Measurements from ENCODE around the gene MYLK3. TPM values are rescaled to one million over a fixed set of nuclear protein-coding genes. Genes with fewer than 3 reads are reported as not detected.

Gene MYLK3
- total RNA-seq, 2 experiments from 2014 or later = 0.97 to 2.3 TPM

DNA sequence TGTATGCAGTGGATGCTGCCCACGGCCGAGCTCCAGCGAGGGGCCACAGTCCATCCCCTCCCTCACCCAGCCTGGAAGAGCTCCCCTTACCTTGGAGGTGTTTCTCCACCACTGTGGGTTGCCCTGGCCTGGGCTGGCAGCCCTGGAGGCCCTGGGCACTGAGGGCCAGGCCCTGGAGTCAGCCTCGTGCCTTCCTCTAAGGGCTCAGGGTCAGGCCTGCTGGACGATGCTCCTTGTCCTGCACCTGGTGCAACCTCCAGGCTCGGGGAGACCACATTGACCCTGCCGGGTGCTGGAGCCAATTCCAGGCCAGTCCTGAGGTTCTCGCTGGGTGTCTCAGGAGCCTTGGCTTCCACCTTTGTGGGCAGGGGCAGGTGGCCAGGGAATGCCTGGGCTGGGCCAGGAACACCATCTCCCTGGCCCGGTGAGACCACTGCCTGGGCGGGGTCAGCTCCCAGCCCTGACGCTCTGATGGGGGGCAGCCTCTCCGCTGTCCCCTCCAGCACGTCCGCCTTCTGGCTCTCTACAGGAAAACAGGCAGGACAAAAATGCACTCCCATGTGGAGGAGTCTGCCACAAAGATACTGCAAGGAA, 10.4 kb downstream of the MYLK3 start:
- Histone ChIP-seq H3K9me3 (ENCODE audit: low read length) (no peaks in the 10 kb centered on the region), H2AFZ (ENCODE audit: low read length) (no peak overlapping the region), H3K36me3 (ENCODE audit: insufficient read depth, low read length) (no peaks in the 10 kb centered on the region), H3K79me2 (ENCODE audit: insufficient read depth, low read depth, low read length) (no peaks in the 10 kb centered on the region), H3K9me2 (ENCODE audit: insufficient read depth, low read length) (no peaks in the 10 kb centered on the region), H3K4me1 (ENCODE audit: insufficient read depth, low read length, poor library complexity, severe bottlenecking) (peaks cover 14% of the 10 kb centered on the region), H3K27ac (ENCODE audit: low read depth, low read length, poor library complexity, severe bottlenecking) (no peak overlapping the region), H4K20me1 (ENCODE audit: insufficient read depth, low read length) (no peaks in the 10 kb centered on the region), H3K4me3 (ENCODE audit: low read depth, low read length, poor library complexity, severe bottlenecking) (no peak overlapping the region), H3K4me2 (ENCODE audit: low read length) (no peak overlapping the region)
- intact Hi-C loops (cut with micrococcal nuclease; ENCODE audit: unreplicated experiment) = no loop called here
- BruUV-seq (replicated peaks) = no TSS peak
- CTCF ChIA-PET (ENCODE audit: unreplicated experiment) = no interaction called here
- no peak for TF ChIP-seq EZH2phosphoT487 (IDR thresholded peaks at IDR 0.05; ENCODE audit: borderline replicate concordance, low read depth, low read length)
- TF ChIP-seq, protein P1, sequence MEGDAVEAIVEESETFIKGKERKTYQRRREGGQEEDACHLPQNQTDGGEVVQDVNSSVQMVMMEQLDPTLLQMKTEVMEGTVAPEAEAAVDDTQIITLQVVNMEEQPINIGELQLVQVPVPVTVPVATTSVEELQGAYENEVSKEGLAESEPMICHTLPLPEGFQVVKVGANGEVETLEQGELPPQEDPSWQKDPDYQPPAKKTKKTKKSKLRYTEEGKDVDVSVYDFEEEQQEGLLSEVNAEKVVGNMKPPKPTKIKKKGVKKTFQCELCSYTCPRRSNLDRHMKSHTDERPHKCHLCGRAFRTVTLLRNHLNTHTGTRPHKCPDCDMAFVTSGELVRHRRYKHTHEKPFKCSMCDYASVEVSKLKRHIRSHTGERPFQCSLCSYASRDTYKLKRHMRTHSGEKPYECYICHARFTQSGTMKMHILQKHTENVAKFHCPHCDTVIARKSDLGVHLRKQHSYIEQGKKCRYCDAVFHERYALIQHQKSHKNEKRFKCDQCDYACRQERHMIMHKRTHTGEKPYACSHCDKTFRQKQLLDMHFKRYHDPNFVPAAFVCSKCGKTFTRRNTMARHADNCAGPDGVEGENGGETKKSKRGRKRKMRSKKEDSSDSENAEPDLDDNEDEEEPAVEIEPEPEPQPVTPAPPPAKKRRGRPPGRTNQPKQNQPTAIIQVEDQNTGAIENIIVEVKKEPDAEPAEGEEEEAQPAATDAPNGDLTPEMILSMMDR (conservative IDR thresholded peaks at IDR 0.05; ENCODE audit: low read length) = no peak
- no peak for DNase-seq (ENCODE audit: low spot score)
- POLR2A ChIA-PET = interaction anchor here (1.1 kb wide), 1 partner anchor 40 kb away, joined by 3 read pairs; no protein-coding TSS in a partner anchor

DNA sequence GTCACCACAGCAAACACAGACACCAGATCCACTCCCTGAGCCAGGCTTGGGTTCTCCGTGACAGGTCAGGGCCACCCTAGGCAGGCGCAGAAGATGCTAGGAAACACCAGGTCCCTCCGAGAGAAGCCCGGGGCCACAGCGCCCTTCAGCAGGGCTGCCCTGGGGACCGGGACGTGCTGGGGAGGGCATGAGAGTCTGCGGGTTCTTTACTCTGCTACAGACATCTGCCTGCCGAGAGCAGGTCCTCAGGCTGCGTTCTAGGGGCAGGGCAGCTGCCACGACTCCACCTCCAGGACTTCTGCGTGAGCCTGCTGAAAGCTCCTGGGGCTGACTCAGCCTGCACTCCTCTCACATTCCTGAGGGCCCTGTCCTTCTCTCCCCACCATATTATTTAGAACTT, 11.4 kb downstream of the MYLK3 start:
- H3K4me2 ChIP-seq (ENCODE audit: low read length) = no peak overlapping the region
- ChIA-PET POLR2A (interaction anchor here (1.1 kb wide), 1 partner anchor 39 kb away, joined by 3 read pairs; no protein-coding TSS in a partner anchor), CTCF (ENCODE audit: unreplicated experiment) (no interaction called here)
- H3K4me1 ChIP-seq (ENCODE audit: insufficient read depth, low read length, poor library complexity, severe bottlenecking) = peaks cover 3% of the 10 kb centered on the region
- DNase-seq (ENCODE audit: low spot score) = no peak
- TF ChIP-seq EZH2phosphoT487 (IDR thresholded peaks at IDR 0.05; ENCODE audit: borderline replicate concordance, low read depth, low read length) = no peak
- TF ChIP-seq, protein P1 (conservative IDR thresholded peaks at IDR 0.05; ENCODE audit: low read length) = no peak
- H2AFZ ChIP-seq (ENCODE audit: low read length) = no peak overlapping the region
- intact Hi-C loops (cut with micrococcal nuclease; ENCODE audit: unreplicated experiment) = no loop called here
- H3K4me3 ChIP-seq (ENCODE audit: low read depth, low read length, poor library complexity, severe bottlenecking) = no peak overlapping the region
- H3K36me3 ChIP-seq (ENCODE audit: insufficient read depth, low read length) = no peaks in the 10 kb centered on the region
- no peaks in the 10 kb centered on the region for H3K9me3 ChIP-seq (ENCODE audit: low read length)
- no peak overlapping the region for H3K27ac ChIP-seq (ENCODE audit: low read depth, low read length, poor library complexity, severe bottlenecking)
- no peaks in the 10 kb centered on the region for H3K79me2 ChIP-seq (ENCODE audit: insufficient read depth, low read depth, low read length)
- no peaks in the 10 kb centered on the region for H3K9me2 ChIP-seq (ENCODE audit: insufficient read depth, low read length)
- BruUV-seq (replicated peaks) = no TSS peak
- no peaks in the 10 kb centered on the region for H4K20me1 ChIP-seq (ENCODE audit: insufficient read depth, low read length)

DNA sequence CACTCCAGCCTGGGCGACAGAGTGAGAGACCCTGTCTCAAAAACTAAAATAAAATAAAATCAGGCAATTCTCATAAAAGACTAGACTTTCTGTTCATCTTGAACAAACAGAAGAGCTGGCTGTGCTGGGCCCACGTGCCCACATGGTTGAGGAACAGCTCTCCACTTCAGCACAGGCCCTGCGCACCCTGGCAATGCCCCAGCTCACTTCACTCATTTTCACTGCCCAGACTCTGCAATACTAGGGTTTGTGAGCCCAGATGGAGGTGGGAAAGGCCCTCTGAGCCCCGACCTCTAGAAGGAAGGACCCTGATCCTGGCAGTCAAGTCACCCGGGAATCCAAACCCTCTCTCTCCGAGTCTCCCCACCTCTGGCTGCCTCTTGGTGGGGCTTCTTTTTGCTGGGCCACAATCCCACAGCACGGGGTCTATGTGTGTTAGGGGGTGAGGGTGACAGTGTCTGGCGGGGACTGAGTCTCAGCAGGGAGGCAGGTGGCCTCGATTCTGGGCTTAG, 14.8 kb downstream of the MYLK3 start:
- Histone ChIP-seq H3K27ac (ENCODE audit: low read depth, low read length, poor library complexity, severe bottlenecking) (no peak overlapping the region), H3K9me3 (ENCODE audit: low read length) (no peaks in the 10 kb centered on the region), H3K36me3 (ENCODE audit: insufficient read depth, low read length) (no peaks in the 10 kb centered on the region), H3K4me2 (ENCODE audit: low read length) (no peak overlapping the region), H3K9me2 (ENCODE audit: insufficient read depth, low read length) (no peaks in the 10 kb centered on the region), H3K4me3 (ENCODE audit: low read depth, low read length, poor library complexity, severe bottlenecking) (no peak overlapping the region), H2AFZ (ENCODE audit: low read length) (no peak overlapping the region), H4K20me1 (ENCODE audit: insufficient read depth, low read length) (no peaks in the 10 kb centered on the region), H3K79me2 (ENCODE audit: insufficient read depth, low read depth, low read length) (no peaks in the 10 kb centered on the region), H3K4me1 (ENCODE audit: insufficient read depth, low read length, poor library complexity, severe bottlenecking) (no peaks in the 10 kb centered on the region)
- TF ChIP-seq, protein P1 (conservative IDR thresholded peaks at IDR 0.05; ENCODE audit: low read length) = no peak
- TF ChIP-seq EZH2phosphoT487 (IDR thresholded peaks at IDR 0.05; ENCODE audit: borderline replicate concordance, low read depth, low read length) = no peak
- no peak for DNase-seq (ENCODE audit: low spot score)
- BruUV-seq (replicated peaks) = no TSS peak
- intact Hi-C loops (cut with micrococcal nuclease; ENCODE audit: unreplicated experiment) = no loop called here
- CTCF ChIA-PET (ENCODE audit: unreplicated experiment) = no interaction called here
- POLR2A ChIA-PET = interaction anchor here (0.7 to 1.6 kb wide), 3 partner anchors 8 to 34 kb away, joined by 3 to 4 read pairs (median 3); partner anchors contain the start of gene MYLK3
